Muscle layer of colon (tissue), 2 donors: ENCODE measurements around the gene MEX3D.

Source experiments
- H3K27ac ChIP-seq: one replicate; pipeline ENCODE4 v1.7.0; 2013; ENCODE audit warnings: low read depth, mild to moderate bottlenecking, low read length, moderate library complexity
- H3K27me3 ChIP-seq, 2 donors: one replicate each; pipeline ENCODE4 v1.7.0; 2013; ENCODE audit warnings: low read length in 2 of 2, mild to moderate bottlenecking in 2 of 2; ENCODE audit not compliant: insufficient read depth in 2 of 2, control insufficient read depth in 1 of 2
- H3K36me3 ChIP-seq: one replicate; pipeline ENCODE4 v1.7.0; 2013; ENCODE audit warnings: mild to moderate bottlenecking, low read length; ENCODE audit not compliant: insufficient read depth
- H3K4me1 ChIP-seq: one replicate; pipeline ENCODE4 v1.7.0; 2013; ENCODE audit warnings: mild to moderate bottlenecking, low read length; ENCODE audit not compliant: insufficient read depth
- H3K4me3 ChIP-seq, 2 donors: one replicate each; pipeline ENCODE4 v1.7.0; 2013; ENCODE audit warnings: low read length in 2 of 2, low read depth in 1 of 2, mild to moderate bottlenecking in 1 of 2, moderate library complexity in 1 of 2
- H3K9ac ChIP-seq: one replicate; pipeline ENCODE4 v1.7.0; 2013; ENCODE audit warnings: low read length
- H3K9me3 ChIP-seq: one replicate; pipeline ENCODE4 v1.7.0; 2013; ENCODE audit warnings: mild to moderate bottlenecking, low read length
- donor health status: abdominal sarcoma.
- donor health status: Adenocarcinoma of cecum.

Gene MEX3D

GRCh38 chr19:1568320-1569019, at the start of gene MEX3D:
Gene MEX3D, minus strand, starts transcription at chr19:1568325. Its CDS starts 267 bp downstream, at chr19:1568058.
- H3K36me3 ChIP-seq, result no peaks in the 10 kb centered on the region
- H3K4me3 ChIP-seq, result peak within 1 kb of the TSS; percentile 50 to 86
- no peaks in the 10 kb centered on the region for H3K27me3 ChIP-seq
- H3K9me3 ChIP-seq, result no peaks in the 10 kb centered on the region
- peaks cover 3% of the 10 kb centered on the region for H3K4me1 ChIP-seq
- H3K9ac ChIP-seq, result no peak within 1 kb of the TSS
- peak within 1 kb of the TSS; percentile 79 for H3K27ac ChIP-seq

- H3K9ac ChIP-seq, result no peak overlapping the region
- no peaks in the 10 kb centered on the region for H3K4me1 ChIP-seq
- no peak overlapping the region for H3K27ac ChIP-seq
- peaks cover 42% of the 10 kb centered on the region for H3K36me3 ChIP-seq
- no peaks in the 10 kb centered on the region for H3K9me3 ChIP-seq
- H3K4me3 ChIP-seq, result no peak overlapping the region
- no peaks in the 10 kb centered on the region for H3K27me3 ChIP-seq
These were observed 48.8 kb upstream of the MEX3D start for GRCh38 chr19:1616875-1617274.

DNA sequence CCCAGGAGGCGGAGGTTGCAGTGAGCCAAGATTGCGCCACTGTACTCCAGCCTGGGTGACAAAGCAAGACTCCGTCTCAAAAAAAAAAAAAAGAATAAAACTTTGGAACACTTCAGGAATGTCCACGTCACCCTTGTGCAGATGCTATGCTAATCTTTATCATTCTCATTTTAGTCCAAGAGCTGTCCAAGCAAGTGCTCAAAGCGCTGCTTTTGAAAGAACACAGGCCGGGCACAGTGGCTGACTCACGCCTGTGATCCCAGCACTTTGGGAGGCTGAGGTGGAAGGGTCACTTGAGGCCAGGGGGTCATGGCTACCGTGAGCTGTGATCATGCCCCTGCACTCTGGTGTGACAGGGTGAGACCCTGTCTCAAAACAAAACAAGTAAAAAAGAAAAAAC, 48.3 kb upstream of the MEX3D start:
- Histone ChIP-seq H3K9ac (no peak overlapping the region), H3K27ac (no peak overlapping the region), H3K4me1 (no peaks in the 10 kb centered on the region), H3K36me3 (peaks cover 44% of the 10 kb centered on the region), H3K4me3 (no peak overlapping the region), H3K9me3 (no peaks in the 10 kb centered on the region), H3K27me3 (no peaks in the 10 kb centered on the region)

DNA sequence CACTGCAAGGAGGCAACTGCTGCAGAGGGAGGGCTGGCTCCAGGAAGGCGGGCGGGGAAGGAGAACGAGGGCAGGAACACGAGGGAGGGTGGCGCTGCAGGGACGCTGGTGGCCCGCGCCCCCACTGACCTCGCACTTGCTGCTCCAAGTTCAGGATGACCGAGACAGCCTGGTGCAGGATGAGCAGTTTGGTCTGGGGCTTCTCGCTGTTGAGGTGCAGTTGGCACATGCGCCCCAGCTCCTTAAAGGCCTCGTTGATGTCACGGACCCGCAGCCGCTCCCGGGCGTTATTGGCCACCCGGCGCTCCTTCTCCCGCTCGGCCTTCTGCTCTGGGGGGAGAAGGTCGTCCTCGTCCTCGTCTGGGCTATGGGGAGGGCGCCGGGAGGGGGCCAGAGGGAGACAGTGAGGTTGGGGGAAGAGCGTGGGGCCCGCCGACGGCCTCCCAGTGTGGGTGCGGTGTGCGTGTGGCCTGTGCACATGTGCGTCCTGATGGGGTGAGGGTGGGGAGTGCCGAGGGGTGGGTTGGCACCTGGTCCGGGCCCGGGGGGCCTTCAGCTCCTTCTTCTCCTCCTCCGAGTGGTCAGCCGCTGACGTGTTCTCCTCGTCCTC, 47.1 kb upstream of the MEX3D start:
- H3K9ac ChIP-seq, result no peak overlapping the region
- no peak overlapping the region for H3K4me3 ChIP-seq
- no peaks in the 10 kb centered on the region for H3K4me1 ChIP-seq
- no peaks in the 10 kb centered on the region for H3K9me3 ChIP-seq
- H3K27me3 ChIP-seq, result no peaks in the 10 kb centered on the region
- H3K27ac ChIP-seq, result no peak overlapping the region
- peaks cover 41% of the 10 kb centered on the region for H3K36me3 ChIP-seq

- Histone ChIP-seq H3K4me1 (no peaks in the 10 kb centered on the region), H3K4me3 (no peak overlapping the region), H3K36me3 (peaks cover 36% of the 10 kb centered on the region), H3K9me3 (no peaks in the 10 kb centered on the region), H3K27me3 (no peaks in the 10 kb centered on the region), H3K27ac (no peak overlapping the region), H3K9ac (no peak overlapping the region)
These were observed 45.9 kb upstream of the MEX3D start for GRCh38 chr19:1613808-1614570.

DNA sequence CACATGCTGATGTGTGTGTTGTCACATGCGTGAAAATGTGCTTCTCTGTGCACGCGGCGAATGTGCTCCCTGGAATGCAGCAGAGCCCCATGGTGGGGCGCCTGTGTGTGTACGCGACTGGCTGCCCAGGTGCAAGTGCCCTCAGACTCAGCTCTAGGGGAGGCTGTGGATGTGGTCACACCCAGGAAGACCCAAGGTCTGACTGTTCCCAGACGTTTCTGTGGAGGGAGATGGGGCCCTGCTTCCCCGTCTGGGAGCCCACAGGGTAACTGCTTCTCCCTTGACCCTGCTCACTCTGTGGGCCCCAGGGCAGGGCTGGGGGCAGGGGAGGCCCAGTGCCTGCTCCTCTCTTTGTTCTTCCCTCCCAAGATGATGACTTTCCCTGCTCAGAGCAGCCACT, 45.0 kb upstream of the MEX3D start:
- Histone ChIP-seq H3K9me3 (no peaks in the 10 kb centered on the region), H3K4me3 (no peak overlapping the region), H3K4me1 (no peaks in the 10 kb centered on the region), H3K36me3 (peaks cover 30% of the 10 kb centered on the region), H3K27me3 (no peaks in the 10 kb centered on the region), H3K27ac (no peak overlapping the region), H3K9ac (no peak overlapping the region)

- no peaks in the 10 kb centered on the region for H3K27me3 ChIP-seq
- H3K9me3 ChIP-seq, result no peaks in the 10 kb centered on the region
- peaks cover 30% of the 10 kb centered on the region for H3K36me3 ChIP-seq
- H3K4me3 ChIP-seq, result no peak overlapping the region
- no peak overlapping the region for H3K27ac ChIP-seq
- no peaks in the 10 kb centered on the region for H3K4me1 ChIP-seq
- H3K9ac ChIP-seq, result no peak overlapping the region
These were observed 44.3 kb upstream of the MEX3D start for GRCh38 chr19:1612114-1613086.

- Histone ChIP-seq H3K4me1 (peaks cover 4% of the 10 kb centered on the region), H3K36me3 (peaks cover 30% of the 10 kb centered on the region), H3K27ac (no peak overlapping the region), H3K4me3 (no peak overlapping the region), H3K9ac (no peak overlapping the region), H3K9me3 (no peaks in the 10 kb centered on the region), H3K27me3 (no peaks in the 10 kb centered on the region)
These were observed 43.2 kb upstream of the MEX3D start for GRCh38 chr19:1611353-1611752.

DNA sequence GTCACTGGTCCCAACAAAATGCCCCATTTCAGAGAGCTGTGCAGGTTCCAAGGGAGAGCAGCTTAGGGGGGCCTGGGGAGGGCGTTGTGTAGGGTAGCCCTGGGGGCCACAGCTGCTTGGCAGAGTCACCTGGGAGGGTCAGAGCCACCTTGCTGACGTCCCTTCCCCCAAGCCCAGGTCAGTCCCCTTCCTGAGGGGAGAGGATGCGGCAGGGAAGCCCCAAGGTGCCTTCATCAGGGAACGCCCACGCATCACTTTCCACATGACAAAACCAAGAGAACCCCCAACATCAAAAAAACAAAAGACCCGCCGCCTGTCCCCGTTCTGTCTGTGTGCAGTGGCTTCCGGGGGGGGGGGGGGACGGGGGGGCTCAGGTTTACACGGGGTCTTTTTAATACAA, 42.5 kb upstream of the MEX3D start:
- no peaks in the 10 kb centered on the region for H3K9me3 ChIP-seq
- no peak overlapping the region for H3K9ac ChIP-seq
- no peak overlapping the region for H3K27ac ChIP-seq
- peaks cover 30% of the 10 kb centered on the region for H3K36me3 ChIP-seq
- no peak overlapping the region for H3K4me3 ChIP-seq
- no peaks in the 10 kb centered on the region for H3K27me3 ChIP-seq
- peaks cover 9% of the 10 kb centered on the region for H3K4me1 ChIP-seq

DNA sequence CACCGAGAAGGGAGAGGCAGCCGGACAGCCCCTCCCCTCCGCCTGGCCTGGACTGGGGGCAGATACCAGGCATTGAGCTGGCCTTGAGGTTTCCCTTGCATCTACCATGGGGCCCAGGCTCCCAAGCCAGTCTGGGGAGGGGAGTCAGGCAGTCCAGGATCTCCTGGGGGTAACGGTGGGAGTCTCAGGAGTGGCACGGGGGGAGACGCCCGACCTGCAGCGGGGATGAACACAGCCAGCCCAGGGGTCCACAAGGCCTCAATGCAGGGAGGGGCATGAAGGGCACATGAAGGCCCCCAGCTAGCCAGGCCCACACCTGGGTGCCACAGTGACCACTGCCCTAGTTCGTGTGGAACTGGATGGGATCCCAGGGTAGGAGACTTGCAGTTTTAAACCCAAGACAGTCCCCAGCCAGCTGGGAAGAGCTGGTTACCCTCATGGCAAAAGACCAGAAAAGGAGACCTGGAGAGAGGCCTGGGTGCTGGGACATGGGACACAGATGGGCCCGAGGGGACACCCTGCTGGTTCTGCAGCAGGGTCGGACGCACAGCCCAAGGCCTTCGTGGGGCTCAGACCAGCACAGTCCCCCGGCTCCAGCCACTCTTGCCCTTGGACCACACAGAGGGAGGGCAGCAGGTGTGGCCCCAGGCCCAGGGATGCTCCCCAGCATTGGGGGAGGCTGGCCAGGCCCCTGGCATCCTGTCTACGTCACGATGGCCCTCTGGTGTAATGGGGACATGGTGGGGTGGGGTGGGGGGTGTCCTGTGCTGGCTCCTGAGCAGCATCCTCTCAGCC, 41.8 kb upstream of the MEX3D start:
- Histone ChIP-seq H3K27ac (no peak overlapping the region), H3K4me3 (no peak overlapping the region), H3K4me1 (peaks cover 9% of the 10 kb centered on the region), H3K9ac (no peak overlapping the region), H3K9me3 (no peaks in the 10 kb centered on the region), H3K27me3 (no peaks in the 10 kb centered on the region), H3K36me3 (peaks cover 27% of the 10 kb centered on the region)
